ENCODE results near the gene RALBP1. TPM values are rescaled to one million over a fixed set of nuclear protein-coding genes. Genes with fewer than 3 reads are reported as not detected.

Gene RALBP1
- total and polyA plus RNA-seq, 2 of the 8 experiments (the other 6 are each of a cell fraction or from before 2014, with no cell fraction given), result 40.3 to 67.8 TPM

GRCh38 chr18:9542924-9543323 is 67.6 kb downstream of the RALBP1 start (continued):
- no peak for TF ChIP-seq CHD7 (IDR thresholded peaks at IDR 0.05; ENCODE audit: insufficient replicate concordance, low read length)
- TF ChIP-seq ATF2 (IDR thresholded peaks at IDR 0.05; ENCODE audit: low read length), result no peak
- TF ChIP-seq RFX5 (IDR thresholded peaks at IDR 0.05; ENCODE audit: borderline replicate concordance, low read depth, low read length), result no peak
- TF ChIP-seq TAF1 (IDR thresholded peaks at IDR 0.05; ENCODE audit: low read depth, low read length), result no peak
- TF ChIP-seq GABPA (IDR thresholded peaks at IDR 0.05; ENCODE audit: borderline replicate concordance, insufficient read depth, low read length), result no peak
- TF ChIP-seq NANOG (IDR thresholded peaks at IDR 0.05; ENCODE audit: insufficient read depth, low read depth, low read length, poor library complexity, severe bottlenecking), result no peak
- TF ChIP-seq RAD21 (IDR thresholded peaks at IDR 0.05 in 1 of 2, conservative IDR thresholded peaks at IDR 0.05 in 1 of 2; ENCODE audit: low read depth in 2 of 2, low read length in 2 of 2), result no peak
- no peak for TF ChIP-seq NRF1 (IDR thresholded peaks at IDR 0.05; ENCODE audit: low read depth, low read length)
- TF ChIP-seq POLR2A (IDR thresholded peaks at IDR 0.05; ENCODE audit: control extremely low read depth in 1 of 2, low read depth in 2 of 2, low read length in 2 of 2), result no peak

Data from H1 (cell line).